ENCODE measurements around the gene OLFML3.
"Not testable (repeated sequence)": the region's sequence is repeated elsewhere in the genome, so short reads cannot be mapped to it uniquely, and the experiment has no call there.

- TF ChIP-seq CTCF (conservative IDR thresholded peaks at IDR 0.05); EZH2 (IDR thresholded peaks at IDR 0.05; ENCODE audit: low read depth): not testable (repeated sequence)
Observed at GRCh38 chr1:113948151-113948550, 31.1 kb upstream of the OLFML3 start.
